Kidney epithelial cell (primary cell): ENCODE measurements around the gene HIBCH. TPM values are rescaled to one million over a fixed set of nuclear protein-coding genes. Genes with fewer than 3 reads are reported as not detected.
A peak's percentile ranks its signal among the peaks of the same experiment; 100 is the strongest.

Experiments used
- DNase-seq: peaks from one replicate; pipeline ENCODE4 v3.0.0-alpha.2; 2010; ENCODE audit warnings: low read depth
- H3K27me3 ChIP-seq: 2 replicates; pipeline ENCODE4 v1.6.0; 2011; ENCODE audit warnings: low read length; ENCODE audit not compliant: control insufficient read depth, insufficient read depth
- H3K36me3 ChIP-seq: 2 replicates; pipeline ENCODE4 v1.5.1; 2011; ENCODE audit warnings: low read length; ENCODE audit not compliant: control insufficient read depth, insufficient read depth
- H3K4me3 ChIP-seq: 2 replicates; pipeline ENCODE4 v1.5.1; 2011; ENCODE audit warnings: low read depth, mild to moderate bottlenecking, control low read depth, low read length
- total RNA-seq: library from RNA; depleted of rRNA; stranded (reverse); fragments of >200 nt; gene quantifications from 2 replicates; pipeline ENCODE4 v1.2.3, GENCODE V29; 2015
- TF ChIP-seq, protein P1 (sequence below): IDR thresholded peaks from 2 replicates; pipeline ENCODE4 v1.5.1; 2011; ENCODE audit warnings: mild to moderate bottlenecking, moderate library complexity, low read length, control low read depth, inconsistent platforms; ENCODE audit not compliant: insufficient read depth, poor library complexity, severe bottlenecking

The HIBCH gene
- total RNA-seq, 1 donor from 2014 or later, result 7.8 TPM

DNA sequence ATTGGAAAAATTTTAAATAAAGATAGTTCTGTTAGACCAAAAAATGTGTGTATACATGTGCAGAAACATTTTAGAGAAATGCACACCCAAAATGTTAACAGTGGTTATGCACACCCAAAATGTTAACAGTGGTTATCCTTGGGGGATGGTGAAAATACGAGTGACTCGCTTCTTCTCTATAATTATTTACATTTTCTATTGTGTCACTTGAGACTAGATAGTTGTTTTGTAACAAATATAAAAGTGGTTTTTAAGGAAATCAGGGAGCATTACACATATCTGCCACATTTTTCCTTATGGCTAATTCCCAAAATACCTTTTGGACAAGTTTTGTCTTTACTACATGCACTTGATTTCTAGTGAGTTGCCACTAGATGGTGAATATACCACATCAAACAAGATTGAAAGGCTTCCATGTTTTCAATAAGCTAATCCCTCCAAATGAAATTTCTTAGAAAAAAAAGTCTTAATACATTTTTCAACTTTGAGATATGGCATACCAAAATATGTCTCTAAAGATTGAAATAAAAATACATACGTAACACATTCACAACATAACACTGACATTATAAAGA is 9.0 kb upstream of the HIBCH start:
- TF ChIP-seq, protein P1, sequence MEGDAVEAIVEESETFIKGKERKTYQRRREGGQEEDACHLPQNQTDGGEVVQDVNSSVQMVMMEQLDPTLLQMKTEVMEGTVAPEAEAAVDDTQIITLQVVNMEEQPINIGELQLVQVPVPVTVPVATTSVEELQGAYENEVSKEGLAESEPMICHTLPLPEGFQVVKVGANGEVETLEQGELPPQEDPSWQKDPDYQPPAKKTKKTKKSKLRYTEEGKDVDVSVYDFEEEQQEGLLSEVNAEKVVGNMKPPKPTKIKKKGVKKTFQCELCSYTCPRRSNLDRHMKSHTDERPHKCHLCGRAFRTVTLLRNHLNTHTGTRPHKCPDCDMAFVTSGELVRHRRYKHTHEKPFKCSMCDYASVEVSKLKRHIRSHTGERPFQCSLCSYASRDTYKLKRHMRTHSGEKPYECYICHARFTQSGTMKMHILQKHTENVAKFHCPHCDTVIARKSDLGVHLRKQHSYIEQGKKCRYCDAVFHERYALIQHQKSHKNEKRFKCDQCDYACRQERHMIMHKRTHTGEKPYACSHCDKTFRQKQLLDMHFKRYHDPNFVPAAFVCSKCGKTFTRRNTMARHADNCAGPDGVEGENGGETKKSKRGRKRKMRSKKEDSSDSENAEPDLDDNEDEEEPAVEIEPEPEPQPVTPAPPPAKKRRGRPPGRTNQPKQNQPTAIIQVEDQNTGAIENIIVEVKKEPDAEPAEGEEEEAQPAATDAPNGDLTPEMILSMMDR, result peak; percentile 7
- Histone ChIP-seq H3K27me3 (no peaks in the 10 kb centered on the region), H3K36me3 (no peaks in the 10 kb centered on the region), H3K4me3 (no peak overlapping the region)
- DNase-seq, result no peak

GRCh38 chr2:190327867-190328572 is 8.4 kb upstream of the HIBCH start:
- no peaks in the 10 kb centered on the region for H3K36me3 ChIP-seq
- DNase-seq, result no peak
- H3K27me3 ChIP-seq, result no peaks in the 10 kb centered on the region
- H3K4me3 ChIP-seq, result no peak overlapping the region
- TF ChIP-seq, protein P1, result no peak

GRCh38 chr2:190325588-190325987 is 6.0 kb upstream of the HIBCH start:
- no peak for DNase-seq
- no peaks in the 10 kb centered on the region for H3K36me3 ChIP-seq
- TF ChIP-seq, protein P1, result no peak
- H3K4me3 ChIP-seq, result no peak overlapping the region
- no peaks in the 10 kb centered on the region for H3K27me3 ChIP-seq

DNA sequence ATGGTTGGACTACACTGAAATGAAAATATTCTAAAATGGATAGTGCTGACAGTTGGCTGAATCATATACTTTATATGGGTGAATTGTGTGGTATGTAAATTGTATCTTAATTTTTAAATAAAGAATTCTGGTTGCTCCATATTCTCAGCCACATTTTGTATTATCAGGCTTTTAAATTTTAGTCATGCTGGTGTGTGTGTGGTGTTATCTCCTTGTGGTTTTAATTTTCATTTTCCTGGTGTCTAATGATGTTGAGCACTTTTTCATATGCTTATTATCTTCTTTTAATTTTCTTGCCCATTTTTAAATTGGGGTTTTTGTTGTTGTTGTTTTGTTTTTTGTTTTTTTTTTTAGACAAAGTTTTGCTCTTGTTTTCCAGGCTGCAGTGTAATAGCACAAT is 3.8 kb upstream of the HIBCH start:
- Histone ChIP-seq H3K36me3 (no peaks in the 10 kb centered on the region), H3K4me3 (no peak overlapping the region), H3K27me3 (no peaks in the 10 kb centered on the region)
- TF ChIP-seq, protein P1, result no peak
- no peak for DNase-seq

DNA sequence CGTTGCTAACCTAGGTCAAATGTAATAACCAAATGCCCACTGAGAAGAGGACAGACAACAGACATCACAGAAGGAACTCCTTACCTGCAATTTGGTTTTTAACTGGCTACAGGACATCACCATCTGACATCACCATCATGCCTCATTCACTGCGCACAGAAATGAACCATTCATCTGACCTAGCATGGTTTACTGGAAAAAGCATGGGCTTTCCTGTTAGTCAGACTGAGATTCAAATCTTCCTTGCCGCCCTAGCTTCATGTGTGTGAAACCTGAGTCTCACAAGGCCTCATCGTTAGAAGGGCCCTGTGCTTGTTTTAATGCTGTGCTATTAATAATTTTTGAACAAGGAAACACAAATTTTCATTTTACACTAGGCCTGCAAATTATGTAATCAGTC is 1.1 kb upstream of the HIBCH start:
- H3K27me3 ChIP-seq, result no peaks in the 10 kb centered on the region
- H3K4me3 ChIP-seq, result no peak overlapping the region
- H3K36me3 ChIP-seq, result no peaks in the 10 kb centered on the region
- TF ChIP-seq, protein P1, result no peak
- DNase-seq, result no peak
